GM18517 (cell line): ENCODE results near the gene CWC15.
"Not testable (repeated sequence)": the region's sequence is repeated elsewhere in the genome, so short reads cannot be mapped to it uniquely, and the experiment has no call there.

Experiments
- ATAC-seq: cut with Tn5 transposase; IDR thresholded peaks from one replicate; pipeline ENCODE4 v1.9.1; 2021; ENCODE audit warnings: mild to moderate bottlenecking, moderate library complexity; ENCODE audit not compliant: unreplicated experiment

CWC15 gene

GRCh38 chr11:94956963-94957362 lies 16.4 kb downstream of the CWC15 start:
- no peak for ATAC-seq

- ATAC-seq, result no peak
Observed at GRCh38 chr11:94954753-94955152, 18.6 kb downstream of the CWC15 start.

- ATAC-seq, result no peak
Observed at GRCh38 chr11:94948070-94948617, 25.2 kb downstream of the CWC15 start.

- peak; percentile 48 for ATAC-seq
Observed at GRCh38 chr11:94946812-94947211, 26.5 kb downstream of the CWC15 start.

- no peak for ATAC-seq
Observed at GRCh38 chr11:94941131-94941530, 32.2 kb downstream of the CWC15 start.

- ATAC-seq, result no peak
Observed at GRCh38 chr11:94939346-94939745, 34.0 kb downstream of the CWC15 start.

GRCh38 chr11:94938095-94939055 lies 35.0 kb downstream of the CWC15 start:
- ATAC-seq, result no peak

GRCh38 chr11:94934846-94935245 lies 38.5 kb downstream of the CWC15 start:
- ATAC-seq, result no peak

- ATAC-seq, result no peak
Observed at GRCh38 chr11:94934362-94934761, 39.0 kb downstream of the CWC15 start.

GRCh38 chr11:94933223-94934130 lies 39.9 kb downstream of the CWC15 start:
- ATAC-seq, result no peak

- no peak for ATAC-seq
Observed at GRCh38 chr11:94932503-94932902, 40.9 kb downstream of the CWC15 start.

GRCh38 chr11:94932072-94932471 lies 41.3 kb downstream of the CWC15 start:
- not testable (repeated sequence) for ATAC-seq

GRCh38 chr11:94928117-94928990 lies 45.0 kb downstream of the CWC15 start:
- no peak for ATAC-seq

- no peak for ATAC-seq
Observed at GRCh38 chr11:94926698-94927237, 46.6 kb downstream of the CWC15 start.

GRCh38 chr11:94926271-94926625 lies 47.1 kb downstream of the CWC15 start:
- no peak for ATAC-seq

GRCh38 chr11:94925422-94926270 lies 47.7 kb downstream of the CWC15 start:
- no peak for ATAC-seq

GRCh38 chr11:94924612-94925011 lies 48.7 kb downstream of the CWC15 start:
- ATAC-seq, result no peak

- no peak for ATAC-seq
Observed at GRCh38 chr11:94924171-94924572, 49.2 kb downstream of the CWC15 start.

GRCh38 chr11:94923004-94923334 lies 50.4 kb downstream of the CWC15 start:
- ATAC-seq, result no peak
